Ovary (tissue), 9 donors: Measurements from ENCODE around the gene ASIC1. TPM values are rescaled to one million over a fixed set of nuclear protein-coding genes. Genes with fewer than 3 reads are reported as not detected.
A peak's percentile ranks its signal among the peaks of the same experiment; 100 is the strongest.

Source experiments
- DNase-seq, 5 donors: peaks; one replicate each; pipeline ENCODE4 v3.0.0-alpha.2; 2019 to 2020
- H3K27ac ChIP-seq, 2 donors: fragments of 200-600 bp; one replicate each; pipeline versions ENCODE4 v1.5.1 to v1.8.0; 2019 to 2022
- H3K27me3 ChIP-seq: fragments of 200-600 bp; one replicate; pipeline ENCODE4 v1.8.0; 2022
- H3K36me3 ChIP-seq: fragments of 200-600 bp; sonication (generic); one replicate; pipeline ENCODE4 v1.5.1; 2019
- H3K4me1 ChIP-seq: one replicate; pipeline ENCODE4 v1.8.1; 2013; ENCODE audit warnings: mild to moderate bottlenecking, moderate library complexity; ENCODE audit not compliant: insufficient read depth
- H3K4me3 ChIP-seq: fragments of 200-600 bp; sonication (generic); one replicate; pipeline ENCODE4 v1.5.1; 2017
- H3K9me3 ChIP-seq, 2 donors: fragments of 200-600 bp in 1 of 2; sonication (generic) in 1 of 2; one replicate each; pipeline versions ENCODE4 v1.5.1 to v1.8.1; 2013 to 2019; ENCODE audit warnings: mild to moderate bottlenecking in 1 of 2, moderate library complexity in 1 of 2
- EP300 ChIP-seq: sonication (generic); formaldehyde crosslinking; IDR thresholded peaks from one replicate; pipeline ENCODE4 v1.6.1; 2017; ENCODE audit warnings: antibody characterized with exemption
- POLR2A ChIP-seq: fragments of 450-650 bp; IDR thresholded peaks from one replicate; pipeline ENCODE4 v1.6.1; 2017; ENCODE audit warnings: antibody characterized with exemption, mild to moderate bottlenecking, moderate library complexity
- WGBS, 3 donors: extraction: QIAGEN DNeasy Blood & Tissue Kit in 1 of 3; methylation state at CpG; one replicate each; pipeline versions ENCODE4 v1.1.5 to v1.1.7; 2013 to 2017; 5-methylcytosine and 5-hydroxymethylcytosine counted together
- intact Hi-C, 4 donors: fragments of 100-400 bp; cut with DNase I; formaldehyde crosslinking; loops; one replicate each; pipeline versions ENCODE4 v1.11.0 to v1.15.1; 2022 to 2023
- polyA plus RNA-seq, 2 donors: library from polyadenylated mRNA; stranded (reverse); fragments of 200-250 nt in 1 of 2; fragments of 350-450 nt in 1 of 2; fragmentation: Illumina TruSeq in 1 of 2; extraction: RNeasy Lipid Tissue Mini Kit (QIAGEN cat#74804) in 1 of 2; gene quantifications; one replicate each; pipeline ENCODE4 v1.2.3, GENCODE V29; 2013 to 2014
- total RNA-seq, 7 donors: library from RNA; depleted of rRNA in 2 of 7; stranded (reverse); fragments of >200 nt in 2 of 7; fragmentation: NEBNext Ultra II Directional in 3 of 7; extraction: Animal tissue kit (Norgen Biotek cat#: 25700) in 3 of 7; gene quantifications; one replicate each; pipeline versions ENCODE4 v1.1.0 to v1.2.4, GENCODE V29; 2016 to 2023
- TF ChIP-seq, protein P1 (sequence below), 3 donors: fragments of 450-650 bp in 2 of 3; fragments of 200-600 bp in 1 of 3; IDR thresholded peaks; one replicate each; pipeline versions ENCODE4 v1.5.1 to v1.8.0; 2016 to 2022; ENCODE audit warnings: antibody characterized with exemption in 3 of 3, mild to moderate bottlenecking in 1 of 3
- donor health status: DM: no; HTN: no; CAD: no; lungs with moderate emphysema.
- donor health status: DM: no; HTN: no; CAD: no.
- donor health status: Bipolar disorder and iron deficiency.
- donor health status: DM: yes; HTN: yes; CAD: no.
- donor health status: DM: no; HTN: no; CAD: no.
- donor health status: DM: yes; HTN: yes; CAD: no.

The ASIC1 gene
- total and polyA plus RNA-seq, 9 donors: 0.12 to 4.1 (median 0.69) TPM

DNA sequence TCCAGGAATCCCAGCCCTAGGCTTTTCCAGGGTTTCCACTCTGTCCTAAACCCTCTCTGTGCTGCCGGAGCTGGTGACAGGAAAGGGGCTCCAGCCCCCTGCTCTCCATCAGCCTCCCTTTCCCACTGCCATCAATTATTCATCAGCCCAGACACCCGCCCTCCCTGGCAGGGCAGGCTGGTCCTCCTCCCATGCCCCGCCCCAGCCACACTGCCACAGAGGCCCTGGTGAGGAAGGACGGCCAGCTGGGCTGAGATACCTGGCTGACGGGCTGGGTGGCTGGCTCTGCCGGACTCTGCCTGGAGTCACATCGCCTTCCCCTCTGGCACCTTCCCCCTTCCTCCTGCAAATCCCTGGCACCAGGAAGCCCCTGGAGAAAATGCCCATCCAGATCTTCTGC, 15.8 kb downstream of the ASIC1 start:
- Histone ChIP-seq H3K9me3 (no peaks in the 10 kb centered on the region), H3K4me1 (no peaks in the 10 kb centered on the region), H3K4me3 (no peak overlapping the region), H3K27me3 (no peaks in the 10 kb centered on the region), H3K27ac (no peak overlapping the region), H3K36me3 (no peaks in the 10 kb centered on the region)
- 90 to 97% (median 91%) methylated on average over 7 of the region's 7 CpGs for WGBS, 3 donors
- DNase-seq: peak in 1 of 5 donors; percentile 28
- intact Hi-C loops: loop anchor here (5.0 to 10.0 kb wide), 5 partner anchors 104 to 298 kb away; no protein-coding TSS in a partner anchor
- TF ChIP-seq EP300 (no peak), POLR2A (no peak)
- TF ChIP-seq, protein P1, sequence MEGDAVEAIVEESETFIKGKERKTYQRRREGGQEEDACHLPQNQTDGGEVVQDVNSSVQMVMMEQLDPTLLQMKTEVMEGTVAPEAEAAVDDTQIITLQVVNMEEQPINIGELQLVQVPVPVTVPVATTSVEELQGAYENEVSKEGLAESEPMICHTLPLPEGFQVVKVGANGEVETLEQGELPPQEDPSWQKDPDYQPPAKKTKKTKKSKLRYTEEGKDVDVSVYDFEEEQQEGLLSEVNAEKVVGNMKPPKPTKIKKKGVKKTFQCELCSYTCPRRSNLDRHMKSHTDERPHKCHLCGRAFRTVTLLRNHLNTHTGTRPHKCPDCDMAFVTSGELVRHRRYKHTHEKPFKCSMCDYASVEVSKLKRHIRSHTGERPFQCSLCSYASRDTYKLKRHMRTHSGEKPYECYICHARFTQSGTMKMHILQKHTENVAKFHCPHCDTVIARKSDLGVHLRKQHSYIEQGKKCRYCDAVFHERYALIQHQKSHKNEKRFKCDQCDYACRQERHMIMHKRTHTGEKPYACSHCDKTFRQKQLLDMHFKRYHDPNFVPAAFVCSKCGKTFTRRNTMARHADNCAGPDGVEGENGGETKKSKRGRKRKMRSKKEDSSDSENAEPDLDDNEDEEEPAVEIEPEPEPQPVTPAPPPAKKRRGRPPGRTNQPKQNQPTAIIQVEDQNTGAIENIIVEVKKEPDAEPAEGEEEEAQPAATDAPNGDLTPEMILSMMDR (IDR thresholded peaks at IDR 0.05): no peak

DNA sequence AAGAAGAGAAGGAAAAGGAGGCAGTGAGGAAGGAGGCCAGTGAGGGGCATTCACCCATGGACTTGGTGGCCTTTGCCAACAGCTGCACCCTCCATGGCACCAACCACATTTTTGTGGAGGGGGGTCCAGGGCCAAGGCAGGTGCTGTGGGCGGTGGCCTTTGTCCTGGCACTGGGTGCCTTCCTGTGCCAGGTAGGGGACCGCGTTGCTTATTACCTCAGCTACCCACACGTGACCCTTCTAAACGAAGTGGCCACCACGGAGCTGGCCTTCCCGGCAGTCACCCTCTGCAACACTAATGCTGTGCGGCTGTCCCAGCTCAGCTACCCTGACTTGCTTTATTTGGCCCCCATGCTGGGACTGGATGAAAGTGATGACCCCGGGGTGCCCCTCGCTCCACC, 16.3 kb downstream of the ASIC1 start:
- TF ChIP-seq EP300 (no peak), POLR2A (no peak)
- TF ChIP-seq, protein P1 (IDR thresholded peaks at IDR 0.05): no peak
- Histone ChIP-seq H3K9me3 (no peaks in the 10 kb centered on the region), H3K36me3 (no peaks in the 10 kb centered on the region), H3K4me1 (no peaks in the 10 kb centered on the region), H3K27ac (no peak overlapping the region), H3K27me3 (no peaks in the 10 kb centered on the region), H3K4me3 (no peak overlapping the region)
- 80 to 91% (median 85%) methylated on average over 10 of the region's 10 CpGs for WGBS, 3 donors
- intact Hi-C loops: loop anchor here (2.0 to 10.0 kb wide), 6 partner anchors 101 to 299 kb away; no protein-coding TSS in a partner anchor
- DNase-seq: peak in 1 of 5 donors; percentile 30

DNA sequence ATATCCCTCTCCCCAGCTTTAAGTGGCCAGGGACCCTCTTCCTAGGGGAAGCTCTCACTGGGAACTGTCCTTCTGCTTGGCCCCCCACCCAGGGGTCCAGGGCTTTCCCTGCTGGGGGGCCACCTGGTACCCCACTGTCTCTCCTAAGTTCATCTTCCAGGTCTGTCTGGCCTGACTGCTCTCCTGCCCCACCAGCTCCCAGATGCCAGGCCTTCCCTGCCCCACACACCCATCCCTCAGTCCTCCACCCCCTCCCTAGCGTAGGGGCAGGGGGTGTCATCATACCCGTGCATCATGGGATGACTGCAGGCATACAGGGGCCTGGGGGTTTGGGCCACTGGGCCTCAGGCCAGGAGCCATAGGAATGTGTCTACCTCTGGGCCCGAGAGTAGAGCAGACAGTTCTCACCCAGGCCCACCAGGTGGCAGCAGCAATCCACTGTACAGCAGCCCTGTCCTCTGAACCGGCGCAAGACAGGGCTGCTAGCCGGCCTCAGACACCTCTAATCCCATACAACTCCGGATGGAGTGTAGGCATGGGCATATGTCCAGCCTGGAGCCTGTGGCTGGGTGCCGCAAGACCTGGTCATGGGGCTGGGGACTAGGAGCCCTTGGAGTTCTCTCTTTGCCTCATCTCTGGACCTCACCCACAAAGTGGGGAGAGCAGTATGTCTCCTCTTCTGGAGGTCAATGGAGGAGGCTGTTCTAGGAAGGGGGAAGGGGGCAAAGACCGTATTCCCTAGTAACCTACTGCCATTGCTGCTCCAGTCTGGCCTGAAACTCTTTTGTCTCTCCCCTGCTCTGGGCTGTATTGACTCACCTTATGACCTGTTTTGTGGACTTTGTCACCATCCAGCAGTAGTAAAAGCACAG, 17.8 kb downstream of the ASIC1 start:
- intact Hi-C loops: loop anchor here (2.0 to 10.0 kb wide), 7 partner anchors 97 to 300 kb away; no protein-coding TSS in a partner anchor
- peak; percentile 78 to 90 (median 88) for DNase-seq
- no peak for TF ChIP-seq POLR2A
- TF ChIP-seq EP300: no peak
- TF ChIP-seq, protein P1 (IDR thresholded peaks at IDR 0.05): peak; percentile 87 to 96 (median 92)

DNA sequence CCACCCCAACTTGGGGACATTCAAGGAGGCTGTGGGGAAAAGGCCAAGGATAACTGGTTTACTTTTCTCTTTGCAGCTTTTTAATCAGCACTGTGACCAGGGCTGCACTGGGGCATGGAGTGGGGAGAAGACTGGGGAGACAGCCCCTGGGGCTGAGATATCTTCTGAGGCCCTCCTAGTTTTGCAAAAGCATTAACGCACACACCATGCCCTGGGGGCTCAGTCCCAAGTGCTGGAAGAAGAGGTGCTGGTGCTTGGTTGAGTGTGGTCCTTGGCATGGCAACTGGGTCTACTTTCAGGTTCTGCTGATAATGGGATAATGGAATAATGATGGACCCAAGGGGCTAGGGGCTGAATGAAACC, 18.4 kb downstream of the ASIC1 start:
- intact Hi-C loops: loop anchor here in 3 of 4 donors (2.0 to 10.0 kb wide), 6 partner anchors 97 to 301 kb away; no protein-coding TSS in a partner anchor
- TF ChIP-seq EP300 (no peak), POLR2A (no peak)
- TF ChIP-seq, protein P1 (IDR thresholded peaks at IDR 0.05): no peak
- no peak overlapping the region for H3K4me3 ChIP-seq
- no peak for DNase-seq
- no peaks in the 10 kb centered on the region for H3K4me1 ChIP-seq
- H3K27me3 ChIP-seq: no peaks in the 10 kb centered on the region
- H3K36me3 ChIP-seq: no peaks in the 10 kb centered on the region
- 88 to 90% (median 90%) methylated on average over 1 of the region's 1 CpG for WGBS, 3 donors
- H3K9me3 ChIP-seq: no peaks in the 10 kb centered on the region
- no peak overlapping the region for H3K27ac ChIP-seq

More for the DNA sequence above, 17.8 kb downstream of the ASIC1 start:
- H3K9me3 ChIP-seq: no peaks in the 10 kb centered on the region
- no peaks in the 10 kb centered on the region for H3K27me3 ChIP-seq
- H3K4me1 ChIP-seq: no peaks in the 10 kb centered on the region
- WGBS, 3 donors: 3 to 4% (median 4%) methylated on average over 9 of the region's 9 CpGs
- H3K36me3 ChIP-seq: no peaks in the 10 kb centered on the region
- no peak overlapping the region for H3K4me3 ChIP-seq
- no peak overlapping the region for H3K27ac ChIP-seq
